Mucosa of stomach (tissue), 1 donor: ENCODE measurements around the gene ITSN2.

Source experiments
- H3K27me3 ChIP-seq: one replicate; pipeline ENCODE4 v1.7.0; 2013; ENCODE audit warnings: mild to moderate bottlenecking, low read length; ENCODE audit not compliant: control insufficient read depth, insufficient read depth
- H3K36me3 ChIP-seq: one replicate; pipeline ENCODE4 v1.7.0; 2013; ENCODE audit warnings: low read length; ENCODE audit not compliant: control insufficient read depth, insufficient read depth
- H3K4me1 ChIP-seq: one replicate; pipeline ENCODE4 v1.7.0; 2013; ENCODE audit warnings: mild to moderate bottlenecking, low read length; ENCODE audit not compliant: control insufficient read depth, insufficient read depth
- H3K4me3 ChIP-seq: one replicate; pipeline ENCODE4 v1.7.0; 2013; ENCODE audit warnings: low read length
- H3K9ac ChIP-seq: one replicate; pipeline ENCODE4 v1.7.0; 2013; ENCODE audit warnings: mild to moderate bottlenecking, low read length, moderate library complexity
- H3K9me3 ChIP-seq: one replicate; pipeline ENCODE4 v1.7.0; 2013; ENCODE audit warnings: mild to moderate bottlenecking, low read length, moderate library complexity; ENCODE audit not compliant: control insufficient read depth
- donor health status: Pancreatic carcinoma.

Gene ITSN2

DNA sequence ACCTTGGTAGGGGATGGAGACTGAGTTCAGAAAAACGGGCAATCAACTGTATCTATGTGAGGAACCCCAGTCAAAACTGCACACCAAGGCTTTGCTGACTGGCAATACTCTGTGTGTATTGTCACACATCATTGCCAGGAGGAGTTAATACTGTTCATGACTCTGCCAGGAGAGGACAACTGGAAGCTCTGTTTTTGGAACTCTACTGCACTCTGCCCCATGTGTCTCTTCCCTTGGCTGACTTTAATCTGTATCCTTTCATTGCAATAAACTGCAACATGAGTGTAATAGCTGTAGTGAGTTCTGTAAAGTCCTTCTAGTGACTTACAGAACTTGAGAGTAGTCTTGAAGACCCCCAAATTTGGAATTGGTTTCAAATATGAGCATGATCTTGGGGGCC lies 113.2 kb downstream of the ITSN2 start:
- no peak overlapping the region for H3K4me3 ChIP-seq
- H3K36me3 ChIP-seq = peaks cover 4% of the 10 kb centered on the region
- no peaks in the 10 kb centered on the region for H3K4me1 ChIP-seq
- H3K9ac ChIP-seq = no peak overlapping the region
- no peaks in the 10 kb centered on the region for H3K27me3 ChIP-seq
- H3K9me3 ChIP-seq = no peaks in the 10 kb centered on the region

DNA sequence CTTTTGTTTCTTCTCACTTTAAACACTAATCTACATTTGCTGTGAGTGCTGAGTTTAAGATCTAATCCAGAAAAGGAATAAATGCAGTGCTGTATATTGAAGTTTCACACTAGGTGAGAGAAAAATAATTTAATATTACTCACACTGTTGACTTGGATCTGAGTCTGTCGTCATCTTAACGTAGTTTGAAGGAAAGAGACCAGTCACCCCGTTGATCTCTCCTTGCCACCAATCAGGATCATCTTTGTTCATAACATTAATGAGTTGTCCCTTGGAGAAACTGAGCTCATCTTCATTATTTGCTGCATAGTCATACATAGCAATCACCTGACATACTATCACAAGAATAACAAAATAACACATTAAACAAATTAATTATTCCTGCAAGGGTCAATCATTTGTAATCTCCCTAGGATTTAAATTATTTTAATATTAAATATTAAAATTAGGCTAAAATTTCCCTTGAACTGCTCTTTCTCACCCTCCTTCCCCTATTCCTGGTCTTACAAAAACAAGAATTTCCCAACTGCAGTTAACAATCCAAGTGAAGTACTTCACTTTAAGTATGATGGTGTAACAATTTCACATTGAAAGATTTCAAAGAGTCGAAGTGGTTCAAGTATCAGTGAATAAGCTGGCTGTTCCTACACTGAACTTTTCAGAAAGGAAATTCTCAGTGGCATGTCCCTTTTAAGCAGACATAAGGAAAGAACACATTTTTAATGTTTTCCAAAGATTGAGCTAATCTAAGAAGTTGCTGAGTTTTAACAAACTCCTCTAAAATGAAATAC lies 114.2 kb downstream of the ITSN2 start:
- Histone ChIP-seq H3K4me1 (no peaks in the 10 kb centered on the region), H3K36me3 (peaks cover 4% of the 10 kb centered on the region), H3K9ac (no peak overlapping the region), H3K27me3 (no peaks in the 10 kb centered on the region), H3K4me3 (no peak overlapping the region), H3K9me3 (no peaks in the 10 kb centered on the region)

DNA sequence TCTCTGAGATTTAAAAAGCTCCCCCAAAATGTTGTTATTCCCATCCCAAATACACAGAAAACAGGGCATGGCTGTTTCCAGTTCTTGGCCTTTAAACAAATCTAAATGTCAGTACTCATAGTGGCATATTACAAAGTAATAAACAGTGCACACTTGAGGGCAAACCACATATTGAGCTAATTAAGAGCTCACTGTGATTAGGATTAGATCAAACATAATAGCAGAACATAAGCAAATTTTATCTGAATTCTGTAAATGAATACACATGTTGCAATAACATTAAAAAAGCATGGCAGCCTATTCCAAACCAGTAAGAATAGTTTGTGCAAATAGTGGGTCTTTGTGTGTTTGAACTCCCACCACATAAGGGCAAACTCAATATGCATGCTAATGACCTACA lies 118.8 kb downstream of the ITSN2 start:
- Histone ChIP-seq H3K4me3 (no peak overlapping the region), H3K27me3 (no peaks in the 10 kb centered on the region), H3K9ac (no peak overlapping the region), H3K9me3 (no peaks in the 10 kb centered on the region), H3K4me1 (no peaks in the 10 kb centered on the region), H3K36me3 (peaks cover 2% of the 10 kb centered on the region)

DNA sequence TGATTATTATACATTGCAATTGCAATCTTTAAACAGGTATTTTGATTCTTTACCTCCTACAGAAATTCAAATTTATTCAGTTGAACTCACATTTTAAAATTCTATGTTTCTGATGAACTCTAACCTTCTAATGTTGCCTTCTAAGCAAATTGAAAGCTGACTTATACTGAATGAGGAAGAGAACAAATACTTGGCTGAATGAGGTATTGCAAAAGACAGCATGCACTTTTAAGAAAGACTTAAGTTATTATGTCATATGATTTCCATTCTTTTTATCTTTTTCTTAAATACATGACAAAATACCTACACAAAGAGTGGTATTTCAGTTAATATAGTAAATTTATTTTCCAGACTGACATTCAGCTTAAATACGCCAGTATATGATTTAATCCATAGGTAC lies 120.8 kb downstream of the ITSN2 start:
- Histone ChIP-seq H3K27me3 (no peaks in the 10 kb centered on the region), H3K9me3 (no peaks in the 10 kb centered on the region), H3K36me3 (no peaks in the 10 kb centered on the region), H3K4me3 (no peak overlapping the region), H3K4me1 (no peaks in the 10 kb centered on the region), H3K9ac (no peak overlapping the region)

DNA sequence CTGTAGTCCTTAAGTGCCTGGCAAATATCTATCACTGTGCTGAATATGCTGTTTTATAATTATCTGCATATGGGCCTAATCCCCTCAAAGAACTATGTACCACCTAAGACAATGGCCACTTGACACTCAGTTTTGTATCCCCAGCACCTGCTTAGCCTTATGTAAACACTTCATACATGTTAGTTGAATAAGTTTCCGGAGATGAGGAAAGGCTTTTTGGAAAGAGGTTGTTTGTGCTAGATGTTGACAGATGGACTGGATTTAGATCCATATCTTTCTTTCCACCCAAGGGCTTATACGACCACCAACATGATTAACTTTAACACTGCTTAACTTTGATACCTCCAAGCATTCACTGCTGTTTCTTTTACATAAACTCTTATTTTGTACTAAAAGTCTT lies 122.2 kb downstream of the ITSN2 start:
- Histone ChIP-seq H3K9me3 (no peaks in the 10 kb centered on the region), H3K36me3 (no peaks in the 10 kb centered on the region), H3K27me3 (no peaks in the 10 kb centered on the region), H3K4me3 (no peak overlapping the region), H3K9ac (no peak overlapping the region), H3K4me1 (no peaks in the 10 kb centered on the region)

DNA sequence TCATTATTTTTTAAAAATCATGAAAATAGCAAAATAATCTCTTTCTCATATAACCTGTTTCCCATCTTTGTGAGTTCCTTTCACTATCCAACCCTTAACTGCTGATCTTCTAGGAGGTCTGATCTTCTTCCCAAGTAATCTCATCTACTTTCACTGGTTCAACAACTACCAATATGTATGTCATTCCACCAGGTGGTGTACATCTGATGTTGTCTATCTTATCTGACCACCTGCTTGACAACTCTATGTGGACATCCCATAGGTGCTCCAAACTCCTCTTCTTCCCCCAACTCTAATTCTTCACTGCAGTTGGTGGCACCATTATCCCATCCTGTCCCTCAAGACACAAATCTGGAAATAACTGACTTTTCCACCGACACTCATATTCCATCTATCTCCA lies 123.0 kb downstream of the ITSN2 start:
- no peaks in the 10 kb centered on the region for H3K9me3 ChIP-seq
- H3K9ac ChIP-seq = no peak overlapping the region
- no peaks in the 10 kb centered on the region for H3K36me3 ChIP-seq
- no peak overlapping the region for H3K4me3 ChIP-seq
- no peaks in the 10 kb centered on the region for H3K4me1 ChIP-seq
- no peaks in the 10 kb centered on the region for H3K27me3 ChIP-seq

DNA sequence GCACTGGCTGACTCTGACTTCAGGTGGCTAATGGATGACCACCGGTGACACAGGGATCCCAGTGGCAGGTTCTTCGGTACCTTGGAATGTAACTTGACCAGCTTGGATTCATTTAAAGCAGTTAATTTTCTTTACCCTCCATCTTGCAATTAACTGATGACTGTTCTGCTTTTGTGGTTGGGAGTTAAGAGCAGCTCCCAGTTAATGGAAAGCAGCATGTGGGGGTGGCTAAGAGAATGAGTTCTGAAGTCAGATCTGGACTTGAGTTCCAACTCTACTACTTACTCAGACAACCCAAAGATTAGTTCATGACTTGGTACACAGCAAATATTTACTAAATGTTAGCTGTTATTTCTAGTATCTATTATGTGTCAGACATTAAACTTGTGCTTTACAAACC lies 127.0 kb downstream of the ITSN2 start:
- Histone ChIP-seq H3K9me3 (no peaks in the 10 kb centered on the region), H3K36me3 (no peaks in the 10 kb centered on the region), H3K27me3 (no peaks in the 10 kb centered on the region), H3K4me3 (no peak overlapping the region), H3K4me1 (no peaks in the 10 kb centered on the region), H3K9ac (no peak overlapping the region)

DNA sequence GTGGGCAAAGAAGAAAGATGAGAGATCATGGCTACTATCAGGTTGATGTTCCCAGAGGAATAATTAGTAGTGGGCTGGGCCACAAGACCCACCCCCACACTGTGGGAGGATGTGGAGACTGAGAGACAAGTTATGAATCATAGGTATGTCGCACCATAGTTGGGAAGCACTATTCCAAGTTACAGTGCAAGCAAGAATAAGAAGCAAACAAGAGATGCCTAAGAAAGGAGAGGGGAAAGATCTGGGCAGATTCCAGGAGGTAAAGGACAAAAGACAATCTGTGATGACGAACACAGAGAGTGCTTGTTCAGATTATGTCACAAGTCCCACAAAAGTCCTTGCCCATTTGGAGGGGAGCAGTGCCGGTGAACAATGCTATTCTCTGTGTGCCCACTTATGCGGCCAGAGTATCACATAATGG lies 128.9 kb downstream of the ITSN2 start:
- no peaks in the 10 kb centered on the region for H3K4me1 ChIP-seq
- no peaks in the 10 kb centered on the region for H3K36me3 ChIP-seq
- no peaks in the 10 kb centered on the region for H3K27me3 ChIP-seq
- no peak overlapping the region for H3K9ac ChIP-seq
- no peaks in the 10 kb centered on the region for H3K9me3 ChIP-seq
- H3K4me3 ChIP-seq = no peak overlapping the region

DNA sequence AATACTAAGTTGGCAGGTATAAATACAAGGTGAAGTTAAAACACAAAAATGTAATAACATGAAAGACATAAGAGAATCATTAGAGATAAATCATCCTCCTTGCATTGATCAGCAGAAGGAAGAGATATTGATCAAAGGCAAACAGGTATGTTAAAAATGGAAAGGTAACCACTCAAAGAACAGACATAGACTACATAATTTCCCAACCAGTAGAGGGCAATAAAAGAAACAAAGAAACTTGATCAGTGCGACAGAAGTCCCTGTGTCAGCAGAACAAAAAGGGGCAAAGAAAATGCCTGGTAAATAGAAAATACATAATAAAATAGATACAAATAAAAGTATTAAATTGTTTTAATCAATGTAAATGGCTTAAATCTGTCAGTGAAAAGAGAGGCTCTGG lies 131.9 kb downstream of the ITSN2 start:
- Histone ChIP-seq H3K9me3 (no peaks in the 10 kb centered on the region), H3K36me3 (no peaks in the 10 kb centered on the region), H3K4me1 (no peaks in the 10 kb centered on the region), H3K4me3 (no peak overlapping the region), H3K9ac (no peak overlapping the region), H3K27me3 (no peaks in the 10 kb centered on the region)

DNA sequence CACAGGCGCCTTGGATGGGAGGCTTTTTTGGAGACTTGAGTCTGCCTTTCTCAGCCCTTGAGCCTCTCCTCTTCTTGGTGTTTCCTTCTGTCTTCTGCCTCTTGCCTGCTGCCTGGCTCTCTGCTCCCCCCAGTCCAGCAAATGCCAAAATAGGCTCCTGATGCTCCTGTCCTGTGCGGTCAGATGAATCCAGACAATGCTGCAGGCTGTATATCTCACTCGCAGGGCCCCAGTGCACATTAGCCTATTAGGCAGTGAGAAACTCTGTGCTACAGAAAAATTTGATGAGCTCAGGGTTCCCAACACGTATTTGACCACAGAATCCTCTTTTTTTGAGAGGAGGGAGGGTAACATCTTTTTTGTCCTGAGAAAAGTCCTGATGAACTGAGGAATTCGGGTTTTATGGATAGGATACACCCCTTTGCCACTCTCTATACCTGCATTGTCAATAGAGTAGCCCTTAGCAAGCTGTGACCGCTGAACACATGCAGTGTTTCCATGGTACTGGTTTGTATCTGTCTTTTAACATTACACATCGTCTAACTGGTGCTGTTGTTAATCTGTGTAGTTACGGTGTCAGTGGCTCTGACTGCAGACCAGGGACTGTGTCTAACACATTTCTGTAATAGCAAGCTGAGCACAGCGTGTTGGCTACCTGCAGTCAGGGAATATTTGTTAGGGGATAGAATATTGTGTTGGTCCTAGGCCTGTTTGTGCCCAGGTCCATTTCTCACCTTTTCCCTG lies 134.7 kb downstream of the ITSN2 start:
- H3K27me3 ChIP-seq = no peaks in the 10 kb centered on the region
- no peaks in the 10 kb centered on the region for H3K4me1 ChIP-seq
- H3K9ac ChIP-seq = no peak overlapping the region
- no peak overlapping the region for H3K4me3 ChIP-seq
- no peaks in the 10 kb centered on the region for H3K36me3 ChIP-seq
- no peaks in the 10 kb centered on the region for H3K9me3 ChIP-seq

DNA sequence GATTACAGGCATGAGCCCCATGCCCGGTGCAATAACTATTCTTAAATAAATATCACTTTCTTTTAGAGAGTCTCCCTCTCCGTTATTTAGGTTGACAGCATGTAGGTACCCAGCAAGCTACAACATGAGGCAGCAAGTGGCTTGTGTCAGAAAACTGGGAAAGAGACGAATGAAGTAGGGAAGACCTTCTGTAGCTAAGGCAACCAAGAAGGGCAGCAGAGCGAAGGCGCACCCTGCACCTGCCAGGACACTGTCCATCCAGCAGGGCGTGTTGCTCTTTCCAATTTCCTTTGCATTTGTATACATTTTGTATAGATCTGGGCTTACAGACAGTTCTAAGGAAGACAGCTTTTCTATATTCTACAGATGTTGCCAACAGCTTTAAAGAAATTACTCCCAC lies 137.4 kb downstream of the ITSN2 start:
- Histone ChIP-seq H3K4me1 (no peaks in the 10 kb centered on the region), H3K9ac (no peak overlapping the region), H3K4me3 (no peak overlapping the region), H3K27me3 (no peaks in the 10 kb centered on the region), H3K36me3 (no peaks in the 10 kb centered on the region), H3K9me3 (no peaks in the 10 kb centered on the region)

DNA sequence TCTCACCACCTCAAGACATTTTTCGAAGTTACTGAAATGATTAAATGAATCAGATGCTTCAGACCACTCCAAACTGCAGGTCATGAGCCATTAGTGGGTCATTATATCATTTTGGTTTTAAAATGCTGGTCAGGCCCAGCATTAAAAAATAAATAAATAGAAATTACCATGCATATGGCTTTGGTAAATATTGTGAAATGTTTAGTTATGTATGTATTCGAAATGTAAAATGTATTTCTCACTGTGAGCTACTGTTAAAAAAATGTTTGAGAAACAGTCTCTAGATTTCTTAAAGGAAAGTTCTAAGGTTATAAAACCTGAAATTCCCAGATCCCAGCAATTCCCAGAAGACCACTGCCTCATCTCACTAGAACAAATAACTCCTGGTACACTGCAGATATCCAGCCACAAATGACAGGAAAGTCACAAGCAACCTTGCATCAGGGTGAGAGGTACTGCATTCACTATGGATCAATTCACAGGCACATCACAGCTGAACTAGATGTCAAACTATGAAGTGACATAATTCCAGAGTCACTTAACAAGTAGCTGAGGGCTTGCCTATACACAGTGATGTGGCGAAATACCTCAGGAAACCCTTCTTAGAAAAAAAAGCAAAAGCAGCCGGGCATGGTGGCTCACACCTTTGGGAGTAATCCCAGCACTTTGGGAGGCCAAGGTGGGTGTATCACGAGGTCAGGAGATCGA lies 138.8 kb downstream of the ITSN2 start:
- Histone ChIP-seq H3K9ac (no peak overlapping the region), H3K4me1 (no peaks in the 10 kb centered on the region), H3K36me3 (no peaks in the 10 kb centered on the region), H3K27me3 (no peaks in the 10 kb centered on the region), H3K4me3 (no peak overlapping the region), H3K9me3 (no peaks in the 10 kb centered on the region)
